Cardiac septum (tissue), 1 donor: ENCODE data around the gene TPM1. TPM values are rescaled to one million over a fixed set of nuclear protein-coding genes. Genes with fewer than 3 reads are reported as not detected.
"Not testable (repeated sequence)": the region's sequence is repeated elsewhere in the genome, so short reads cannot be mapped to it uniquely, and the experiment has no call there.

ENCODE experiments used
- DNase-seq: peaks from one replicate; pipeline ENCODE4 v3.0.0-alpha.2; 2020; ENCODE audit warnings: low spot score
- intact Hi-C: fragments of 100-400 bp; cut with DNase I; formaldehyde crosslinking; loops from one replicate; pipeline ENCODE4 v1.14.0; 2022
- total RNA-seq: library from RNA; stranded (reverse); fragmentation: NEBNext Ultra II Directional; extraction: Animal tissue kit (Norgen Biotek cat#: 25700); gene quantifications from one replicate; pipeline ENCODE4 v1.2.1, GENCODE V29; 2021
- donor health status: DM: no; HTN: no; CAD: no.

The TPM1 gene
- total RNA-seq, 1 donor from 2014 or later = 14,297 TPM

- DNase-seq, intact Hi-C loops: not testable (repeated sequence)
Measured at GRCh38 chr15:63105354-63105753, 62.8 kb downstream of the TPM1 start.

- intact Hi-C loops = no loop called here
- DNase-seq = no peak
Measured at GRCh38 chr15:63107895-63108546, 65.5 kb downstream of the TPM1 start.

- intact Hi-C loops = no loop called here
- DNase-seq = no peak
Measured at GRCh38 chr15:63109498-63109897, 67.0 kb downstream of the TPM1 start.

GRCh38 chr15:63109920-63110319 lies 67.4 kb downstream of the TPM1 start:
- intact Hi-C loops = no loop called here
- no peak for DNase-seq

- DNase-seq = no peak
- intact Hi-C loops = no loop called here
Measured at GRCh38 chr15:63110428-63111026, 68.0 kb downstream of the TPM1 start.

- intact Hi-C loops = no loop called here
- DNase-seq = no peak
Measured at GRCh38 chr15:63111481-63111880, 68.9 kb downstream of the TPM1 start.

GRCh38 chr15:63112871-63113270 lies 70.3 kb downstream of the TPM1 start:
- intact Hi-C loops = no loop called here
- DNase-seq = no peak

GRCh38 chr15:63114465-63114864 lies 71.9 kb downstream of the TPM1 start:
- intact Hi-C loops = no loop called here
- no peak for DNase-seq

Other genes with a start within 250 kb of the TPM1 start
- gene LACTB, start 79.1 kb downstream of the TPM1 start, total RNA-seq = 22.3 TPM
- 104 TPM for gene RPS27L, start 114.7 kb downstream of the TPM1 start, total RNA-seq
- 8.7 TPM for gene RAB8B, start 146.9 kb downstream of the TPM1 start, total RNA-seq
- 7.7 TPM for gene APH1B, start 234.9 kb downstream of the TPM1 start, total RNA-seq